ENCODE data around the gene UTS2B.

UTS2B gene

GRCh38 chr3:191350396-191351090 is 20.2 kb upstream of the UTS2B start:
- no peak for DNase-seq

GRCh38 chr3:191348098-191348497 is 17.8 kb upstream of the UTS2B start:
- no peak for DNase-seq

- DNase-seq, result no peak
Measured at GRCh38 chr3:191347228-191347627, 16.9 kb upstream of the UTS2B start.

GRCh38 chr3:191345334-191345733 is 15.0 kb upstream of the UTS2B start:
- no peak for DNase-seq

GRCh38 chr3:191343913-191344312 is 13.6 kb upstream of the UTS2B start:
- no peak for DNase-seq

GRCh38 chr3:191343115-191343514 is 12.8 kb upstream of the UTS2B start:
- DNase-seq, result no peak

GRCh38 chr3:191342411-191342810 is 12.1 kb upstream of the UTS2B start:
- DNase-seq, result no peak

- no peak for DNase-seq
Measured at GRCh38 chr3:191342006-191342405, 11.7 kb upstream of the UTS2B start.

- DNase-seq, result no peak
Measured at GRCh38 chr3:191340966-191341365, 10.6 kb upstream of the UTS2B start.

GRCh38 chr3:191340351-191340750 is 10.0 kb upstream of the UTS2B start:
- no peak for DNase-seq

- DNase-seq, result no peak
Measured at GRCh38 chr3:191339316-191339917, 9.1 kb upstream of the UTS2B start.

GRCh38 chr3:191338177-191338488 is 7.8 kb upstream of the UTS2B start:
- DNase-seq, result no peak

- no peak for DNase-seq
Measured at GRCh38 chr3:191336833-191337232, 6.5 kb upstream of the UTS2B start.

- DNase-seq, result no peak
Measured at GRCh38 chr3:191334346-191334893, 4.1 kb upstream of the UTS2B start.

GRCh38 chr3:191333298-191333880 is 3.1 kb upstream of the UTS2B start:
- DNase-seq, result no peak

- no peak for DNase-seq
Measured at GRCh38 chr3:191331388-191331787, 1.1 kb upstream of the UTS2B start.

GRCh38 chr3:191330530-191331048 is 263 bp upstream of the UTS2B start:
- no peak for DNase-seq

GRCh38 chr3:191328962-191329653 is 1.2 kb downstream of the UTS2B start, which contains the start of gene CCDC50:
TSS of gene CCDC50 (plus strand) at chr3:191329394. CDS start at chr3:191329675, 281 bp downstream.
- DNase-seq, result peak; percentile 53 to 63

GRCh38 chr3:191328383-191328961 is 1.9 kb downstream of the UTS2B start:
- DNase-seq, result peak in 1 of 2 experiments; percentile 14

- DNase-seq, result no peak
Measured at GRCh38 chr3:191327526-191327925, 2.8 kb downstream of the UTS2B start.

GRCh38 chr3:191324936-191325335 is 5.4 kb downstream of the UTS2B start:
- no peak for DNase-seq

- DNase-seq, result no peak
Measured at GRCh38 chr3:191321019-191321767, 9.1 kb downstream of the UTS2B start.
